Lung microvascular endothelial cell (primary cell): ENCODE data around the gene CFAP97D2. TPM values are rescaled to one million over a fixed set of nuclear protein-coding genes. Genes with fewer than 3 reads are reported as not detected.
"Not testable (repeated sequence)": the region's sequence is repeated elsewhere in the genome, so short reads cannot be mapped to it uniquely, and the experiment has no call there.

Source experiments
- DNase-seq, 2 donors: peaks; one replicate each; pipeline versions ENCODE4 v3.0.0 to v3.0.0-alpha.2; 2010; ENCODE audit warnings: low read depth in 2 of 2
- total RNA-seq: library from RNA; depleted of rRNA; stranded (reverse); fragments of >200 nt; gene quantifications from 2 replicates; pipeline ENCODE4 v1.2.1, GENCODE V29; 2014

Gene CFAP97D2
- total RNA-seq, 1 donor from 2014 or later: not detected

DNA sequence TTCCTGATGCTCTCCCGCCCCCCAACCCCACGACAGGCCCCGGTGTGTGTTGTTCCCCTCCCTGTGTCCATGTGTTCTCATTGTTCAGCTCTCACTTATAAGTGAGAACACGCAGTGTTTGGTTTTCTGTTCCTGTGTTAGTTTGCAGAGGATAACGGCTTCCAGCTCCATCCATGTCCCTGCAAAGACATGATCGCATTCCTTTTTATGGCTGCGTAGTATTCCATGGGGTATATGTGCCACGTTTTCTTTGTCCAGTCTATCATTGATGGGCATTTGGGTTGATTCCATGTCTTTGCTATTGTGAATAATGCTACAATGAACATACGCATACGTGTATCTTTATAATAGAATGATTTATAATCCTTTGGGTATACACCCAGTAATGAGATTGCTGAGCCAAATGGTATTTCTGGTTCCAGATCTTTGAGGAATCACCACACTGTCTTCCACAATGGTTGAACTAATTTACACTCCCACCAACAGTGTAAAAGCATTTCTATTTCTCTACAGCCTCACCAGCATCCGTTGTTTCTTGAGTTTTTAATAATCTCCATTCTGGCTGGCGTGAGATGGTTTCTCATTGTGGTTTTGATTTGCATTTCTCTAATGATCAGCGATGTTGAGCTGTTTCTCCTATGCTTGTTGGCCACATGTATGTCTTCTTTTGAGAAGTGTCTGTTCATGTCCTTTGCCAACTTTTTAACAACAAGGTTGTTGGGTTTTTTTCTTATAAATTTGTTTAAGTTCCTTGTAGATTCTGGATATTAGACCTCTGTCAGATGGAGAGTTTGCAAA is 20.0 kb upstream of the CFAP97D2 start:
- DNase-seq: not testable (repeated sequence)

DNA sequence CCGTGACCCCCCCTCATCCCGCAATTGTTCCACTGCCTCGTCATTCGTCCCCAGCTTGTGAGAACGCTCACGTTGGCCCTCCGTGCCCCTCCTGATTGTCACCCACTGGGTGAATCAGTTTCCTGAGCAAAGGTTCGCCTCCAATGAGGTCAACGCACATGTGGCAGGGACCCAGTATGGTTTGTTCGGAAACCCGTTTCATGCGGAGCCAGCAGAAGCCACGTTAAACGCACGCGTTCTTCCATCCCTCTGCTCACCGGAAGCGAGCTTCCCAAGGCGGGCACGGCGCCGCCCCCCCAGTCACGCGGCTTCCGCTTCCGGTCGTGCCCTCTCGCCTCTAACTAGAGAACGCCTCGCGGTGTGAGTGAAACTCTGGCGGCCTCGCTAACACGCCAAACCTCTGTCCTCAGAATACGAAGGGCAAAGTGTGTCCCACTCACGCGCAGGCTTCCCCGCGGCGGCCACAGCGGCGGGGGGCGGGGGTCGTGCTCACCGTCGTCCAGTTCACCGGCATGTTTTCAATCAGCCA is 18.0 kb upstream of the CFAP97D2 start:
- peak; percentile 90 to 92 for DNase-seq

DNA sequence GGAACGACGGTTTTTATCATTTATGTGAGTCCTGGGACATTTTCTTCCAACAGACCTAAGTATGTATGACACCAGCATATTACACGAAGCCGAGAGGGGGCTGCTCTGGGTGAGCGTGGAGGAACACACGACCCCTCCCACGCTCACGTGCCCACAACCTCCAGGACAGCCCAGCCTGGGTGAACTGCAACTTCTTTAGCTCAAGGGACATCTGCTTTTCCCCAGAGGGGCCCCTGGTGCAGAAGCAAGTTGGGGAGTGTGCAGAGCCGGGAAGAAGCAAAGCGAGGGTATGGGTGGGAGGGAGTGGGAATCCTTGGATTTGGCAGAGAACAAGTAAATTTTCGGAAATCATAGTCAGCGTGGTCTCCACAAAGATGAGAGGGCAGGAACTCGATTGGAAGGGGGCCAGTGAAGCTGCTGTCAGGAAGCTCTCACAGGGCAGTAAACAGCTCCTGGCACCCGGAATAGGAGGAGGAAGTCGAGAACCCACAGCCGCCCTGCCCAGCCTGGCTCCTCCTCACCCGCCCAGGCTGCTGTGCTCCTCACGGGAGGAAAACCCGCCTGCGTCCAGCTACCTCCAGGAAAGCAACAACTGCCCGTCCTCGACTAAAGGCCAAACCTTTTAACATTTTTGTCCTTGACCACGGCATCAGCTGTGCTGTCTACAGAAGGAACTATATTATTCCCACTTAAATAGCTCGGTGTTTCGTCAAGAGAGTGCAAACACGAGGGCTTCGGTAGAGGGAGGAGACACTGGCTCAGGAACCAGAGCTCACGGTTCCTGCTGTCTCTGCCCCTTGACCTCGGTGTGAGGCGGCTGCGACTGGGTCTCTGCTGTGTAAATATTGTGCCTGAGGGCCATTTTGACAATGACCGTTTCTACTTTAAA is 17.2 kb upstream of the CFAP97D2 start:
- peak; percentile 66 to 80 for DNase-seq

DNA sequence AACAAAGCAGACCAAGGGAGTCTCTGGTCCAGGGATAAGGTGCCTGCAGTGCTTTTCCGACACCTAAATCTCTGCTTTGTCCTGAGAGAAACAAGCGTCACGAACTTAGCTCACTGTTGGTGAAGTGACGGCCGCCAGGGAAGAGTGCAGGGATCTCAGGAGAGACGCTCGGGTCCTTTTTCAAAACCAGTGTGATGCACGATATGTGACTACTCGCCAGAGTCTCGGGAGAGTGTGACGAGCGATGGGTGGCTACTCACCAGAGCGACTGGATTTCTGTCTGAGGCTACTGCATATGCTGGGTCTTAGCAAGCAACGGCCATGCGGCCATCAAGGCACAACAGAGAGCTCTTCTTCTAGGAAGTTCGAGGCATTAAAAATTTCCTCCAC is 16.5 kb upstream of the CFAP97D2 start:
- no peak for DNase-seq

DNA sequence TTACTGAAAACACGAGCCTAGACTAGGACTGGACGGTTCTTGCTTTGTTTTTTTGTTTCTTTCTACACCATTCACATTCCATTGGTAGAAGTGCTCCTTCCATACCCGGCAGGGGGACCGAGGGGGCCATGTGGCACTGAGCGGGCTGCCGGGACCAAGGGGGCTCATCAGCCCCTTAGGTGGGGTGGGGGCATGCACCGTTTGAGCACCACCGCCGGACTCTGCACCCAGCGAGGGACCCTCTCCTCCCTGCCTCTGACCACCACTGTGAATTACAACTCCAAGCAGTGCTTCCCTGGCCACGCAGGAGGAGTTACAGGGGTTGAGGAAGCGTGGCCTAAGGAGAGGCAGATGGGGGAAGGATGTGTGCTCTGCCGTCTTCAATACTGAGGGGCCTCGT is 15.0 kb upstream of the CFAP97D2 start:
- DNase-seq: no peak

DNA sequence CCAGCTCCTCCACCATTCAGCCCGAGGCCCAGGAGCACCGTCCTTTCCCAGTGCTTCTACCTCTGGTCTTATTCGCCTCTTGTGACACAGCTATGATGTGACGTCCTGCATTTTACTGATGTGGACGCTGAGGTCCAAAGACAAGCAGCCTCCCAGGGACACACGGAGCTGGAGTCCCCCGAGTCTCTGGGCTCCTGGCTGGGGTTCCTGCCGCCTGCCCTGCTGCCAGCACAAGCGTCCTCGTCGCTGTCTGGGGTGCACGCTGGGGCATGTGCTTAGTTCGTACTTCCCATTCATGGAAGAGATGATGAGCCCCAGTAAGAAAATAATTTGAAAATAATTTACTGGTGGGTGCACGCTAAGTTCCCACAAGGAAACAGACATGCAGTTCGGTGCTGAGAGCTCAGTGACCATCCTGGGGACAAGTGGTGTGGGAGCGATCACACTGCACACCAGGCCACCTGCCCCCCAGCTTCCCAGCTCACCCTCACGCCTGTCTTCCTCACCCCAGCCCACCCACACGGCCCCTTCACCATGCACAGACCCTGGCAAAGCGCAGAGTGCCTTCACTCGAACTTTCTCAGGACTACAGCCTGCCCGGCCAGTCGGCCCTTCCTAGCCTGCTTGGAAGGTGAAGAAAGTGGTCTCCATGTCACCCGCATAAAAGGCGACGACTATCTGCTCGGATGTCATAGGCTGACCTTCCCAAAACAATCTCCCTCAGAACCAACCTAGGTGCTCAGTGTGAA is 14.2 kb upstream of the CFAP97D2 start:
- DNase-seq: no peak

DNA sequence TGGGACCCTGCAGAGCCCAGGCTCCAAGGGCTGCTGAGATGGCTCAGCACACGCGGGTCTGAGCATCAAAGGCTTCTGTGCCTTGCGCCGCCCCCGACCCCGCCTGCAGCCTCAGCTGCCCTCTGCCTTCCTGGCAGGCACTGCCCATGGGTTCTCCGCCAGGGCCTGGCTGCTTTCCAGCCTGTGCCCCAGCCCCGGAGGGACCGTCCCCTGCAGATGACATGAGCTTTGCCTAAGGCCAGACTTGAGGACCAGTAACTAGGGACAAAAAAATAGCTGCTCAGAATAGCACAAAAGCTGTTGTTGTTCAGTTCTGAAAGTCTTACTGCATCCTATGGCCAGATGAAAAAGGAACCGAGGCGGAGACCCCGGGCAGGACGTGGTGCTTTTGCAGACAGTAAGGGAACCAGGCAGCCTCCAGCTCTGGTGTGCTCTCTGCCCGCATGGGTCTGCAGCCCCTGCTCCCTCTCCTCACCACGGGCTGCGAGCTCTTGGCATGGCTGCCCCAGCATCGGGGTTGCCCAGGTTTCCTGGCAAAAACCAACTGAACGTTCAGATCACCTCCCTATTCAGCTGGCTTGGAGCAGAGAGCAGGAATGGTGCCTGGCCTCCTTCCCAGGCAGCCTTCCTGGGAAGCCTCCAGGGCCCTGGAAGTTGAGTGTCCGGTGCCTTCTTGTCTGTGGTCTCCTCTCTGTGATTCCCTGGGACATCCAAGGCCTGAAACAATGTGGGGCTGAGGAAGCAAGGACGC is 12.5 kb upstream of the CFAP97D2 start:
- no peak for DNase-seq

DNA sequence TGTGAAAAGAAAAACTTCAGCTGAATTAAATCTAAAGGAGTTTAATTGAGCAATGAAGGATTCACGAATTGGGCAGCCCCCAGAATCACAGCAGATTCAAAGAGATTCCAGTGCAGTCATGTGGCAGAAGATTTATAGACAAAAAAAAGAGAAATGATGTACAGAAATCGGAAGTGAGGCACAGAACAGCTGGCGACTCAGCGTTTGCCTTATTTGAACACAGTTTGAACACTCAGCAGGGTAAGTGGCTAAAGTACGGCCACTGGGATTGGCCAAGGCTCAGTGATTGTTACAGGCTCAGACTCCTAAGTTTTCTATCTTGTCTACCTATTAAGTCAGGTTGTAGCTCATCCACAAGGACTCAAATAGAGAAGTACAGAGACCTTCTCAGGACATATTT is 11.6 kb upstream of the CFAP97D2 start:
- peak in 1 of 2 donors; percentile 34 for DNase-seq

DNA sequence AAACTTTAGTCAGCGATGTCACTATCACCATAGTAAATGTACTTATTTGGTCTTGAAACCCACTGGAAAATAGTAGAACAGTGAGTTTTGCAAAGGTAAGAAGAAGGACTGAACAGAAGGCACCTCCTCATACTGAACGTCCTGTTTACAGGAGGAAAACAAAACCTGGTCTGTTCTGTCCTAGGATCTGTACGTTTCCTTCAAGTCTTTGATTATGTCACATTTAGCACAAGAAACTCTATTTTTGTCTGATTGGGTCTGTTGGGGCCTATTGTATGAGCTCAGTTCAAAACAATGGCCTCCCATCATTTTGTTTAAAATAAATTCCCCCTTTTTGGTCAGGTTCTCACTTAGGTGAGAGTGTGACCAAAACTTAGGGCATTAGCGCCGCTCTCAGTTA is 11.2 kb upstream of the CFAP97D2 start:
- DNase-seq: no peak

DNA sequence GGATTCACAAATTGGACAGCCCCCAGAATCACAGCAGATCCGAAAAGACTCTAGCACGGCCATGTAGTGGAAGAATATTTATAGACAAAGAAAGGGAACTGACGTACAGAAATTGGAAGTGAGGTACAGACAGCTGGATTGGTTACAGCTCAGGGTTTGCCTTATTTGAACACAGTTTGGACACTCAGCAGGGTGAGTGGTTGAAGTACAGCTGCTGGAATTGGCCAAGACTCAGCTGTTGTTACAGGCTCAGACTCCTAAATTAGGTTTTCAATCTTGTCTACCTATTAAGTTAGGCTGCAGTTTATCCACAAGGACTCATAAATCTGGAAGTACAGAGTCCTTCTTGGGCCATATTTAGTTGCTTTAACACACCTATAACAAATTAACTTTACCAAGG is 5.8 kb upstream of the CFAP97D2 start:
- DNase-seq: no peak

DNA sequence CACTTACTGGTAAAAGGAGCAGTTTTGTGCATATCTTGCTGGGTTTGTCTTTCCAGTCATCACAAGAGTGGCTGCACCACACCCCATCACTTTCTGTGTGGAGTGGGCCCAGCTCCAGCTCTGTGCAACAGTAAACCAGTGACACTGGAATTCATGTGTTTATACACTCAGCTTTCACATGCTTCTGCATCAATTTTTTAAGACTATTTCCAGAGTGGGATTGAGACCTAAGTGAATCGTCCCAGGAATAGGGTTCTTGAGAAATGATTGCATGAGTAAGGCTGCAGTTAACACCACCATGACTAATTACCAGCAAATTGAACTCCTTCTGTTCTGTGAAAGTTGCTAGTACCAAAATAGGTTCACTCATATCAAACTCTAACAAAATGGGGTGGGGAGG is 5.3 kb upstream of the CFAP97D2 start:
- DNase-seq: no peak

DNA sequence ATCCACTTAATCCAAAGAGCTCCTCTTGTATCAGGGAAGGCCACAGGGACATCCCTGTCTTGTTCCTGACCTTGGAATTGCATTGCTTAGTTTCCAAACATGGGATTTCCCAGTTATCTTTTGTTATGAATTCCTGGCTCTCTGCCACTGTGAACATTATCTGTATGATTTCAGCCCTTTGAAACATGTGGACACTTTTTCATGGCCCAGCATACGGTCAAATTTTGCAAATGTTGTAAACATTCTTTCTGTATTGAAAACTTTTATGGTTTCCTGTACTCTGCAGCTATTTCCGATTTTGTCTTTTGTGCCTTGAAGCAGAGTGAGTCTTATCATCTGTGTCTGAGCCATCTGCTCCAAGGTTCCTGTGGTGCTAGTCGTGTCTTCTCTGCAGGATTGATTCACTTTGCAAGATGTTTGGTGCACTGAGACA is 4.5 kb upstream of the CFAP97D2 start:
- peak; percentile 76 to 95 for DNase-seq

DNA sequence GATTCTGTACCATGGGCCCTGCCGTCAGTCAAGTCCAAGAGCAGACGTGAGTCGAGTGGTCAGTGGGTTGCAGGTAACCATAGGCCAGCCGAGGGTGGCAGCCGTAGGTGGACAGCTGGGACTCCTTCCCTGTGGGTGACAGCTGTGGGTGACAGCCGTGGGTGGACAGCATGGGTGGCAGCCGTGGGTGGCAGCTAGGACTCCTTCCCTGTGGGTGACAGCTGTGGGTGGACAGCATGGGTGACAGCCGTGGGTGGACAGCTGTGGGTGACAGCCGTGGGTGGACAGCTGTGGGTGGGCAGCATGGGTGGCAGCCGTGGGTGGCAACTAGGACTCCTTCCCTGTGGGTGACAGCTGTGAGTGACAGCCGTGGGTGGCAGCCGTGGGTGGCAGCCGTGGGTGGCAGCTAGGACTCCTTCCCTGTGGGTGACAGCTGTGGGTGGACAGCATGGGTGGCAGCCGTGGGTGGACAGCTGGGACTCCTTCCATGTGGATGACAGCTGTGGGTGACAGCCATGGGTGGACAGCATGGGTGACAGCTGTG is 2.6 kb upstream of the CFAP97D2 start:
- not testable (repeated sequence) for DNase-seq

DNA sequence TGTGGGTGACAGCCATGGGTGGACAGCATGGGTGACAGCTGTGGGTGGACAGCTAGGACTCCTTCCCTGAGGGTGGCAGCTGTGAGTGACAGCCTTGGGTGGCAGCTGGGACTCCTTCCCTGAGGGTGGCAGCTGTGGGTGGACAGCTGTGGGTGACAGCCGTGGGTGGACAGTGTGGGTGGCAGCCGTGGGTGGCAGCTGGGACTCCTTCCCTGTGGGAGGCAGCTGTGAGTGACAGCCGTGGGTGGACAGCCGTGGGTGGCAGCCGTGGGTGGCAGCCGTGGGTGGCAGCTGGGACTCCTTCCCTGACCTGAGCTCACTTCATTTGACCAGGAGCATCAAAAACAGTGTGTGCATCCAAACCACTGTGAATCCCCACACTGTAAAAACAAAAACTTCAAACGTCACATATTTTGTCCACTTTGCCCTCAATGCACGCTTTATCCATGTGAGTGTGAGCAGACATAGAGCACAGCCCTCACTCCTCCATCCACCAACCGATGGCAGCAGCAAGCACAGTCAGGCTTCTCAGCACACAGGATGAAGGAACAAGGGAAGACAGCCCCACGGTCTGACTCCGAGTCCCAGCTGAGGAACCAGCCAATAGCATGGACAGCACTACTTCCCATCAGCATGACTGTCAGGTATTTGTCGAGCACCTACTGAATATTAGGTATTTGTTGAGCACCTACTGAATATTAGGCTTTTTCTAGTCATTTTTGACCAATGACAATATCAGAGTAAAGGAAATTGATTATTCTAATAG is 1.6 kb upstream of the CFAP97D2 start:
- DNase-seq: no peak

DNA sequence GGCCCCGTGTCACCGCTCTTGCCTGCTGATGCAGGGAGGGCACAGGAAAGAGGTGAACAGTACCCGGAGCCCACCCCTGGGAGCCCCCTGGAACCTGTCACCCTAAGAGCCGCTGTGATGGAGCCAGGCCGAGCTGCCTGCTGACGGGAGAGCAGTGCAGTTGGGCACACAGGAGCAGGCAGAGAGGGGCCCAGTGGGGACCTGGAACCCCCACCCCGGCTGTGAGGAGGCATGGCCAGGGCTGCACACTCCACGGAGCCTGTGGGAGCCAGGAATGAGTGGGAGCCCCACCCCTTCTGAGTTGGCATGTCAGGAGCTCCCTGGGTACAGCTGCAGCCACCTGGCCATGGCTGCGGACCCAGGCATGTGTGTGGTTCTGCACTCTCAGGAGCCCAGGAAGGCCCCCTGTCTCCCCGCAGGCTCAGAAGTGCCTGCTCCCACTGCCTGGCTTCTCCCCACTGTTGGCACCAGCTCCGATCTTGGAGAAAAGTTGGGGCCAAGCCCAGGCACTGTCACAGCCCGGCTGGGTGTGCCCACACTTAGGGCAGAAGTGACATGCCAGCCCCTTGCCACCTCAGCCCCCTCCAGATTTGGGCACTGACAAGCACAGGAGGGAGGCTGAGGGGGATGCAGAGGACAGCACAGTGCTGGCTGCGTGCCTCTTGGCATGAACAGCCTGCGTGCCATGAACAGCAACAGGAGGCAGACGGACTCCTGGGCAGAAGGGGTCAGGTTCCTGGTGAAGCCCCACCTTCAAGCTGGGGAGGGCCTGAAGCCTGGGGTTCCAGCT is 6.3 kb downstream of the CFAP97D2 start:
- DNase-seq: no peak

DNA sequence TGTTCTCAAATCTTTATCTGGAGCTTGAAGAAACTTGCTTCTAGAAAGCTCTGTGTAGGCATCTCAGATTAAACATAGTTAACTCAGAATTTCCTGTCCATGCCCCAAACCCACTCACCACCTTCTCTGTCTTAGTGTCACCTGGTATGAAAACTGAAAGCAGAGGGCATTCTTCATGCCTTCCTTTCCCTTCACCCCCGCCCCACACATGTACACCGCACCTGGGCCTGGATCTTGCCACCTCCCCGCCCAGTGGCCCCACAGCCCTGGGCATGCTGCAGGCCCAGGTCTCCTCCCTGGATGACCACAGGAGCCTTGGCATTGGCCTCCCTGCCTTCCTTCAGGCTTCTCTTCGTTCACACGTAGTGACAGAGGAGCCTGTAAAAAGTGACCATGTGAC is 15.8 kb downstream of the CFAP97D2 start:
- DNase-seq: no peak

DNA sequence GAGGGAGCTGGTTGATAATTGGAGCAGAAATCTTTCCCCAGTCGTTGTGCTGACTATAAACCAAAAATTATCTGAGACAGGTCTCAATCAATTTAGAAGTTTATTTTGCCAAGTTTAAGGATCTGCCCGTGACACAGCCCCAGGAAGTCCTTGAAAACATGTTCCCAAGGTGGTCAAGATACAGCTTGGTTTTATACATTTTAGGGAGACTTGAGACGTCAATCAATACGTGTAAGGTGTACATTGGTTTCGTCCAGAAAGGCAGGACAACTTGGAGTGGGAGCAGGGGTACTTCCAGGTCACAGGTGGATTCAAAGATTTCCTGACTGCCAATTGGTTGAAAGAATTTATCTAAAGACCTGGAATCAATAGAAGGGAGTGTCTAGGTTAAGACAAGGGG is 17.6 kb downstream of the CFAP97D2 start:
- DNase-seq: no peak

DNA sequence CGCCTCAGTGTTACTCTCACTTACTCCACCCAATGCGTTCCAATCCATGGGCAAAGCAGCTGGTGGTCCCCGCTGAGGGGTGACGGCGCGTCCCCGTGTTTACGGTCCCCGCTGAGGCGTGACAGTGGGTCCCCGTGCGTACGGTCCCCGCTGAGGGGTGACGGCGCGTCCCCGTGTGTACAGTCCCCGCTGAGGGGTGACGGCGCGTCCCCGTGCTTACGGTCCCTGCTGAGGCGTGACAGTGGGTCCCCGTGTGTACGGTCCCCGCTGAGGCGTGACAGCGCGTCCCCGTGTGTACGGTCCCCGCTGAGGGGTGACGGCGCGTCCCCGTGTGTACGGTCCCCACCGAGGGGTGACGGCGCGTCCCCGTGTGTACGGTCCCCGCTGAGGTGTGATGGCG is 19.5 kb downstream of the CFAP97D2 start:
- no peak for DNase-seq

DNA sequence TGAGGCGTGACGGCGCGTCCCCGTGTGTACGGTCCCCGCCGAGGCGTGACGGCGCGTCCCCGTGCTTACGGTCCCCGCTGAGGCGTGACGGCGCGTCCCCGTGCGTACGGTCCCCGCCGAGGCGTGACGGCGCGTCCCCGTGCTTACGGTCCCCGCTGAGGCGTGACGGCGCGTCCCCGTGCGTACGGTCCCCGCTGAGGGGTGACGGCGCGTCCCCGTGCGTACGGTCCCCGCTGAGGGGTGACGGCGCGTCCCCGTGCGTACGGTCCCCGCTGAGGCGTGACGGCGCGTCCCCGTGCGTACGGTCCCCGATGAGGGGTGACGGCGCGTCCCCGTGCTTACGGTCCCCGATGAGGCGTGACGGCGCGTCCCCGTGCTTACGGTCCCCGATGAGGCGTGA is 20.5 kb downstream of the CFAP97D2 start:
- not testable (repeated sequence) for DNase-seq
